22Rv1 (cell line): ENCODE results near the gene CCNL2.

Source experiments
- CTCF ChIP-seq: fragments of 450-650 bp; IDR thresholded peaks from 2 replicates; pipeline ENCODE4 v1.5.1; 2017; ENCODE audit warnings: mild to moderate bottlenecking
- ZFX ChIP-seq: fragments of 450-650 bp; IDR thresholded peaks from 2 replicates; pipeline ENCODE4 v1.6.1; 2017; ENCODE audit warnings: antibody characterized with exemption, borderline replicate concordance

- no peak for TF ChIP-seq CTCF
- no peak for TF ChIP-seq ZFX
These were observed 33.0 kb downstream of the CCNL2 start for GRCh38 chr1:1365875-1366698.
